Bronchial epithelial cell (primary cell): Measurements from ENCODE around the gene SEPSECS. TPM values are rescaled to one million over a fixed set of nuclear protein-coding genes. Genes with fewer than 3 reads are reported as not detected.

Experiments used
- DNase-seq: peaks from one replicate; pipeline ENCODE4 v3.0.0-alpha.2; 2010; ENCODE audit warnings: low read depth
- FAIRE-seq: peaks from 2 replicates; lab custom pipeline; 2011; peaks lifted over from hg19 to GRCh38; lab: Jason Lieb, UNC
- H3K27me3 ChIP-seq: 2 replicates; pipeline ENCODE4 v1.5.1; 2011; ENCODE audit warnings: low read length; ENCODE audit not compliant: control insufficient read depth, insufficient read depth
- H3K36me3 ChIP-seq: 2 replicates; pipeline ENCODE4 v1.5.1; 2011; ENCODE audit warnings: low read length; ENCODE audit not compliant: control insufficient read depth, insufficient read depth
- H3K4me3 ChIP-seq: 2 replicates; pipeline ENCODE4 v1.5.1; 2011; ENCODE audit warnings: mild to moderate bottlenecking, low read depth, low read length, control low read depth
- total RNA-seq: library from RNA; depleted of rRNA; stranded (reverse); fragments of >200 nt; gene quantifications from 2 replicates; pipeline ENCODE4 v1.2.1, GENCODE V29; 2014
- TF ChIP-seq, protein P1 (sequence below): IDR thresholded peaks from 2 replicates; pipeline ENCODE4 v1.5.1; 2011; ENCODE audit warnings: mild to moderate bottlenecking, moderate library complexity, low read length, control low read depth, inconsistent platforms; ENCODE audit not compliant: insufficient read depth, severe bottlenecking

The SEPSECS gene
- total RNA-seq, 1 donor from 2014 or later = 6.6 TPM

DNA sequence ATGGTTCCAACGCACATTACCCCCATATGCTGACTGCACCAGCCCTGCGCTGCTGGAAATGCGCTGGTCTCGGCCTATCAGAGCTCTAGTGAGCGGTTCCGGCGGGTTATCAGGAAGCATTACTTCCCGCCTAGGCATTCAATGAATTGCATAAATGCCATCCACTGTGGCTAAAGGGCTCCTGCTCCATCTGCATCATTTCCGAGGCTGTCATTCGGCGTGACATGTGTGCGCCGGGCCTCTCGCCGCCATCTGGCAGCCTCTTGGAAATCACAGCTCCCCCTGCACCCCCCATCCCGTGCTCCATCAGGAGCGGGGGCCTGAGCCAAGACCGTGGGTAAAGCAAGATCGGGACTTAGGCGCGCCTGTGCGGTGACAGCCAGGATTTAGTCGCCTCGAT, 64.4 kb downstream of the SEPSECS start:
- DNase-seq = no peak
- H3K36me3 ChIP-seq = no peaks in the 10 kb centered on the region
- no peak for FAIRE-seq
- no peaks in the 10 kb centered on the region for H3K27me3 ChIP-seq
- TF ChIP-seq, protein P1, sequence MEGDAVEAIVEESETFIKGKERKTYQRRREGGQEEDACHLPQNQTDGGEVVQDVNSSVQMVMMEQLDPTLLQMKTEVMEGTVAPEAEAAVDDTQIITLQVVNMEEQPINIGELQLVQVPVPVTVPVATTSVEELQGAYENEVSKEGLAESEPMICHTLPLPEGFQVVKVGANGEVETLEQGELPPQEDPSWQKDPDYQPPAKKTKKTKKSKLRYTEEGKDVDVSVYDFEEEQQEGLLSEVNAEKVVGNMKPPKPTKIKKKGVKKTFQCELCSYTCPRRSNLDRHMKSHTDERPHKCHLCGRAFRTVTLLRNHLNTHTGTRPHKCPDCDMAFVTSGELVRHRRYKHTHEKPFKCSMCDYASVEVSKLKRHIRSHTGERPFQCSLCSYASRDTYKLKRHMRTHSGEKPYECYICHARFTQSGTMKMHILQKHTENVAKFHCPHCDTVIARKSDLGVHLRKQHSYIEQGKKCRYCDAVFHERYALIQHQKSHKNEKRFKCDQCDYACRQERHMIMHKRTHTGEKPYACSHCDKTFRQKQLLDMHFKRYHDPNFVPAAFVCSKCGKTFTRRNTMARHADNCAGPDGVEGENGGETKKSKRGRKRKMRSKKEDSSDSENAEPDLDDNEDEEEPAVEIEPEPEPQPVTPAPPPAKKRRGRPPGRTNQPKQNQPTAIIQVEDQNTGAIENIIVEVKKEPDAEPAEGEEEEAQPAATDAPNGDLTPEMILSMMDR = no peak
- H3K4me3 ChIP-seq = no peak overlapping the region

GRCh38 chr4:25092139-25092538, 68.1 kb downstream of the SEPSECS start:
- DNase-seq = no peak

GRCh38 chr4:25090516-25090915, 69.7 kb downstream of the SEPSECS start:
- TF ChIP-seq, protein P1 = no peak
- Histone ChIP-seq H3K27me3 (no peaks in the 10 kb centered on the region), H3K36me3 (no peaks in the 10 kb centered on the region), H3K4me3 (no peak overlapping the region)
- DNase-seq (no peak), FAIRE-seq (no peak)

More at GRCh38 chr4:25092139-25092538, 68.1 kb downstream of the SEPSECS start:
- Histone ChIP-seq H3K36me3 (no peaks in the 10 kb centered on the region), H3K27me3 (no peaks in the 10 kb centered on the region), H3K4me3 (no peak overlapping the region)
- TF ChIP-seq, protein P1 = no peak
- no peak for FAIRE-seq

DNA sequence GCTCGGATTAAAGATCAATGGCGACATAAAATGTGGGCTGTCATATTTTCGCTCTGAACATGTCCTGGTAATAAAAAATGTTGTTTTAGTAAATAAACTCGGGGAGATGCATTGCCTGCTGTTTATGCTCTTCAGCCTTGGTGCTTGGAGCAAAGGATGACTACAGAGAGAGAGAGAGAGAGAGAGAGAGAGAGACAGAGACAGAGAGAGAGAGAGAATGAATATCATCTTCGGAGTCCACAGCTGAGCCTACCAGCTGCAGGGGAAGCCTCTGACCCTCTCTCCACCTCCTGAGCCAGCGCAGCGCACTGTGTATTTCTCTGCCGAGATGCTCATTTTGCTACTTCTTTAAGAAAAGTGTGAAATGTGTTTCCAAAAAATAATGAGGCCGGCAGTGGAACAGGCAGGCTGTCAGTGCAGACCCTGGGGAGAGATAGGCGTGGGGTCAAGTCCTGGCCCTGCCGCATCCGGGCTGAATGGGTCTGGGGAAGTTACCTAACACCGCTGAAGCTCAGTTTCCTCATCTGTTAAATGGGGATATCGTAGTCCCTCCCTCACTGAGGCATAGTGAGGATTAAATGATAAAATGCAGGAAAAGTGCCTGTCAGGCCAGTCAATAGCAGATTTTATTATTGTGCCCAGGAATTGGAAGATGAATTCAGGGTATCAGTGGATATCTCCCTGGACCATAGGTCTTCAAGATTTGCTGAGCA, 71.0 kb downstream of the SEPSECS start:
- FAIRE-seq (no peak), DNase-seq (no peak)
- H3K4me3 ChIP-seq = no peak overlapping the region
- TF ChIP-seq, protein P1 = no peak
- no peaks in the 10 kb centered on the region for H3K36me3 ChIP-seq
- no peaks in the 10 kb centered on the region for H3K27me3 ChIP-seq

DNA sequence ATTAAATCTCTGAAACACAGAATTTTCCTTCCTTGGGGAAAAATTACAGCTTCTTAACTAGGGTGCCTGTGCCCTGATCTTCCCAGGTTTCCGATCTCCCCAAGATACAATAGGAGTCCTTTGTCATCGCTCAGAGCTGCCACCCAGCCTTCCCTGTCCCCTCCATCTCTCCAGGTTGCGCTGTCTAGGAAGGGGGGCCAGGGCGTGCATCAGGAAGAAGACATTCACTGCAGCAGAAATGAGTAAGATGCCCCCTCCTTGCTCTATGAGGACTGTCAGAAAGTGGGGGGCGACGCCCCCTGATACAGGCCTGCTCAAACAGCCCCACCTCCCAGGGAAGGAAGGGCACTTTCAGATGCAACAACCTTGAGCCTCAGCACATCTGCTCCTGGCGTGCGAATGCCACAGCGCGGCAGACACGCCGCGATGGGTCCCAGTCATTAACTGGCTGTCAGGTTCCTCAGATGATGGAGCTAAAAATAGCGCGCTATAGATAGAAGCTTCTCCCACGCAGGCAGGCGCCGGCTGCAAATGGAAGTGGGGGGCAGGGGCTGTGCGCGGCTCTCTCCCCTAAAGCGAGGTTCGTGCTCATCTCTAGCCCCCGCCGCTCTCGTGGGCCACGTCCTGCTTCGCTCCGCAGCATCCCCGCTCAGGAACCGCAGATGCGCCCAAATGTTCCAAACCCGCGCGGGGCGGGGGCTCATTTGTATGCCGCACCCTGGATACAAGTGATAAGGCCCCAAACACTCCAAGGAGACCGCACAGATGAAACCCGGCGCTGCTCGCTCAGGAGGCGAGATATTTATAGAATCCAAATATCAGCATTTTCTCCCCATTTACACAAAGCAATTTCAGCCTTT, 71.9 kb downstream of the SEPSECS start:
- TF ChIP-seq, protein P1 = no peak
- H3K36me3 ChIP-seq = no peaks in the 10 kb centered on the region
- no peaks in the 10 kb centered on the region for H3K27me3 ChIP-seq
- DNase-seq (no peak), FAIRE-seq (no peak)
- no peak overlapping the region for H3K4me3 ChIP-seq
